Endothelial cell of umbilical vein (primary cell): Measurements from ENCODE around the gene PLD2. TPM values are rescaled to one million over a fixed set of nuclear protein-coding genes. Genes with fewer than 3 reads are reported as not detected.

Source experiments
- BruUV-seq: library from RNA; stranded (reverse); fragments of 400-500 nt; replicated peaks from 2 replicates; lab custom pipeline; 2021; lab: Mats Ljungman, UMichigan
- CTCF ChIA-PET: fragments of 300-600, 350-600 bp; sonication (Branson Sonifier 250); formaldehyde crosslinking; loops from one replicate; lab custom pipeline; 2021; ENCODE audit warnings: antibody characterized with exemption, inconsistent platforms; lab: Charles Lee
- POLR2A ChIA-PET: fragments of 300-600, 350-600 bp; sonication (Branson Sonifier 250); formaldehyde crosslinking; loops from one replicate; lab custom pipeline; 2021; ENCODE audit warnings: antibody characterized with exemption, inconsistent platforms; lab: Charles Lee
- DNase-seq: peaks from one replicate; pipeline ENCODE4 v3.0.0-alpha.2; 2011; ENCODE audit warnings: low read depth, low spot score
- FAIRE-seq: peaks from 2 replicates; lab custom pipeline; 2011; peaks lifted over from hg19 to GRCh38; lab: Jason Lieb, UNC
- H2AFZ ChIP-seq: 2 replicates; pipeline ENCODE4 v1.6.0; 2012; ENCODE audit warnings: low read depth, low read length, control low read depth, inconsistent platforms
- H3K27ac ChIP-seq: 2 replicates; pipeline ENCODE4 v1.5.1; 2011; ENCODE audit warnings: low read depth, mild to moderate bottlenecking, control low read depth, low read length, moderate library complexity; ENCODE audit not compliant: insufficient read depth
- H3K27me3 ChIP-seq, 2 experiments: 2 replicates each; pipeline versions ENCODE4 v1.6.0 to v1.6.1; 2011; ENCODE audit warnings: low read length in 2 of 2, mixed read lengths in 1 of 2; ENCODE audit not compliant: control insufficient read depth in 2 of 2, insufficient read depth in 2 of 2
- H3K36me3 ChIP-seq, 2 experiments: 2 replicates in 1 of 2; 3 replicates in 1 of 2; pipeline ENCODE4 v1.5.1; 2011; ENCODE audit warnings: low read length in 2 of 2, mild to moderate bottlenecking in 1 of 2, moderate library complexity in 1 of 2; ENCODE audit not compliant: control insufficient read depth in 2 of 2, insufficient read depth in 2 of 2; ENCODE audit errors: extremely low read depth in 1 of 2
- H3K4me1 ChIP-seq: 3 replicates; pipeline ENCODE4 v1.5.1; 2011; ENCODE audit warnings: mild to moderate bottlenecking, low read length; ENCODE audit not compliant: control insufficient read depth, insufficient read depth; ENCODE audit errors: extremely low read depth
- H3K4me2 ChIP-seq: 2 replicates; pipeline ENCODE4 v1.6.1; 2011; ENCODE audit warnings: low read length, control low read depth, mixed read lengths; ENCODE audit not compliant: insufficient read depth
- H3K4me3 ChIP-seq, 3 experiments: fragments of 200-600 bp in 1 of 3; sonication (generic), shearing (Covaris generic) in 1 of 3; replicated peaks in 1 of 3; 2 replicates each; pipeline ENCODE4 v1.5.1; 2011 to 2016; ENCODE audit warnings: control low read depth in 3 of 3, low read length in 3 of 3, mild to moderate bottlenecking in 2 of 3, inconsistent platforms in 1 of 3, low read depth in 1 of 3, moderate library complexity in 1 of 3; ENCODE audit not compliant: insufficient read depth in 1 of 3
- H3K79me2 ChIP-seq: 2 replicates; pipeline ENCODE4 v1.6.0; 2012; ENCODE audit warnings: low read length, inconsistent platforms; ENCODE audit not compliant: control insufficient read depth, insufficient read depth
- H3K9ac ChIP-seq: replicated peaks from 2 replicates; pipeline ENCODE3; 2011; ENCODE audit warnings: low read length, control low read depth; ENCODE audit not compliant: insufficient read depth; ENCODE audit errors: extremely low read depth
- H3K9me1 ChIP-seq: replicated peaks from 3 replicates; pipeline ENCODE4 v1.6.0; 2011; ENCODE audit warnings: mild to moderate bottlenecking, low read length; ENCODE audit not compliant: control insufficient read depth, insufficient read depth; ENCODE audit errors: extremely low read depth
- H3K9me3 ChIP-seq: replicated peaks from 2 replicates; pipeline ENCODE4 v1.5.1; 2012; ENCODE audit warnings: low read length, inconsistent platforms; ENCODE audit not compliant: control insufficient read depth, insufficient read depth
- H4K20me1 ChIP-seq: replicated peaks from 2 replicates; pipeline ENCODE3; 2011; ENCODE audit warnings: mild to moderate bottlenecking, low read length; ENCODE audit not compliant: control insufficient read depth, insufficient read depth; ENCODE audit errors: extremely low read depth
- CTCF ChIP-seq, 2 donors: IDR thresholded peaks; 1 replicate in 1 of 2; 2 replicates in 1 of 2; pipeline ENCODE4 v1.5.1; 2011; ENCODE audit warnings: low read length in 2 of 2, mild to moderate bottlenecking in 2 of 2, moderate library complexity in 2 of 2, control low read depth in 1 of 2, inconsistent platforms in 1 of 2, low read depth in 1 of 2; ENCODE audit not compliant: insufficient read depth in 1 of 2; ENCODE audit errors: extremely low read depth in 1 of 2
- EZH2 ChIP-seq: IDR thresholded peaks from 2 replicates; pipeline ENCODE4 v1.6.1; 2012; ENCODE audit warnings: borderline replicate concordance, low read depth, mild to moderate bottlenecking, moderate library complexity, low read length, inconsistent platforms; ENCODE audit not compliant: severe bottlenecking
- FOS ChIP-seq: IDR thresholded peaks from 2 replicates; pipeline ENCODE4 v1.6.1; 2011; ENCODE audit warnings: mild to moderate bottlenecking, low read length, moderate library complexity, borderline replicate concordance; ENCODE audit not compliant: insufficient read depth
- GATA2 ChIP-seq: IDR thresholded peaks from 2 replicates; pipeline ENCODE4 v1.7.0; 2011; ENCODE audit warnings: low read depth, mild to moderate bottlenecking, moderate library complexity, mixed read lengths, low read length; ENCODE audit not compliant: insufficient read length, insufficient read depth
- JUN ChIP-seq: IDR thresholded peaks from 2 replicates; pipeline ENCODE4 v1.6.1; 2011; ENCODE audit warnings: borderline replicate concordance, low read depth; ENCODE audit not compliant: insufficient read length, insufficient read depth
- MAX ChIP-seq: IDR thresholded peaks from 2 replicates; pipeline ENCODE4 v1.6.1; 2011; ENCODE audit not compliant: insufficient read depth, insufficient read length
- MYC ChIP-seq: IDR thresholded peaks from one replicate; pipeline ENCODE4 v1.6.1; 2011; ENCODE audit warnings: mild to moderate bottlenecking, low read depth, low read length
- POLR2A ChIP-seq: IDR thresholded peaks from 2 replicates; pipeline ENCODE4 v1.6.1; 2012; ENCODE audit warnings: low read depth, mild to moderate bottlenecking, control low read depth, low read length
- POLR2AphosphoS5 ChIP-seq: IDR thresholded peaks from 2 replicates; pipeline ENCODE4 v1.6.1; 2012; ENCODE audit warnings: low read depth, mild to moderate bottlenecking, control low read depth, low read length, moderate library complexity; ENCODE audit not compliant: insufficient read depth
- dilution Hi-C: fragments of 300-500 bp; cut with MboI; formaldehyde crosslinking; loops from one replicate; pipeline ENCODE4 v1.15.0; 2019; ENCODE audit warnings: low sequenced_read_pairs; ENCODE audit not compliant: extremely low pct_ligation_motif_present
- intact Hi-C: fragments of 100-400 bp; cut with micrococcal nuclease; formaldehyde crosslinking; loops from one replicate; pipeline ENCODE4 v1.10.0; 2022
- polyA plus RNA-seq, 4 experiments: library from polyadenylated mRNA; depleted of rRNA in 3 of 4; stranded (reverse) in 3 of 4; unstranded in 1 of 4; fragments of >200 nt; gene quantifications; 2 replicates each; pipeline versions ENCODE4 v1.2.1 to v1.2.3, GENCODE V29; 2011 to 2012; ENCODE audit warnings: missing spikeins in 1 of 4
- total RNA-seq: library from RNA; stranded (reverse); gene quantifications from 2 replicates; pipeline ENCODE4 v1.2.3, GENCODE V29; 2021

PLD2 gene
- total and polyA plus RNA-seq, 2 donors (not counting 3 experiments of a cell fraction or from before 2014, with no cell fraction given): 52.3 to 54.7 TPM

GRCh38 chr17:4861052-4861451 lies 54.1 kb downstream of the PLD2 start:
- no peak overlapping the region for H3K9ac ChIP-seq
- peaks cover 0 to 2% of the 10 kb centered on the region in 2 experiments for H3K36me3 ChIP-seq
- peaks cover 35% of the 10 kb centered on the region for H3K79me2 ChIP-seq
- ChIA-PET POLR2A (no interaction called here), CTCF (interaction anchor here (1.3 to 1.4 kb wide), 2 partner anchors 12 to 71 kb away, joined by 3 to 7 read pairs; no protein-coding TSS in a partner anchor)
- no peak overlapping the region for H2AFZ ChIP-seq
- H3K4me2 ChIP-seq: no peak overlapping the region
- FAIRE-seq (no peak), DNase-seq (no peak)
- intact Hi-C loops: no loop called here
- dilution Hi-C loops: no loop called here
- no peak overlapping the region for H3K27ac ChIP-seq
- TF ChIP-seq POLR2A (no peak), MAX (no peak), FOS (no peak), EZH2 (no peak), JUN (no peak), CTCF (IDR thresholded peaks at IDR 0.05; ENCODE audit: extremely low read depth in 1 of 2, insufficient read depth in 1 of 2, low read depth in 1 of 2, low read length in 2 of 2) (no peak), GATA2 (no peak), MYC (no peak), POLR2AphosphoS5 (no peak)
- H3K9me1 ChIP-seq: no peaks in the 10 kb centered on the region
- BruUV-seq: no TSS peak
- no peaks in the 10 kb centered on the region for H4K20me1 ChIP-seq
- no peaks in the 10 kb centered on the region for H3K27me3 ChIP-seq
- H3K4me3 ChIP-seq: no peak overlapping the region
- H3K9me3 ChIP-seq: no peaks in the 10 kb centered on the region
- H3K4me1 ChIP-seq: peaks cover 44% of the 10 kb centered on the region
